ENCODE results near the gene APOL1. TPM values are rescaled to one million over a fixed set of nuclear protein-coding genes. Genes with fewer than 3 reads are reported as not detected.

APOL1 gene
- total and polyA plus RNA-seq, 2 of the 4 experiments (the other 2 are of a cell fraction) = 0.36 to 0.77 TPM

- H3K9me1 ChIP-seq (ENCODE audit: insufficient read depth, low read length) = peaks cover 6% of the 10 kb centered on the region; the same call in 1 of the 2 replicates
- H2BK15ac ChIP-seq (ENCODE audit: low read depth, low read length) = no peak overlapping the region
- H3K27me3 ChIP-seq (ENCODE audit: control insufficient read depth, insufficient read depth, low read length) = no peaks in the 10 kb centered on the region
- H3K4me1 ChIP-seq (ENCODE audit: control insufficient read depth, insufficient read depth, low read length) = peaks cover 3% of the 10 kb centered on the region; the same call in 1 of the 2 replicates
- no peak overlapping the region for H3K27ac ChIP-seq (ENCODE audit: insufficient read depth, low read length)
- dilution Hi-C loops (cut with HindIII; ENCODE audit: low sequenced_read_pairs, unreplicated experiment) = no loop called here
- BruUV-seq (replicated peaks) = no TSS peak
- H2BK120ac ChIP-seq (ENCODE audit: low read depth, low read length) = no peak overlapping the region
- H3K79me1 ChIP-seq (ENCODE audit: low read depth in 1 of 2, low read length in 2 of 2) = no peaks in the 10 kb centered on the region
- no peak overlapping the region for H2AFZ ChIP-seq (replicated peaks; ENCODE audit: low read length, poor library complexity)
- in situ Hi-C loops (cut with MboI; ENCODE audit: low sequenced_read_pairs) = no loop called here
- no peak overlapping the region for H2AK5ac ChIP-seq (ENCODE audit: low read depth, low read length)
- ATAC-seq (ENCODE audit: low read depth) (no peak), DNase-seq (no peak)
- TF ChIP-seq USF2 (IDR thresholded peaks at IDR 0.05; ENCODE audit: low read depth, low read length) (no peak), SMC3 (IDR thresholded peaks at IDR 0.05; ENCODE audit: low read depth, low read length) (no peak), CHD1 (IDR thresholded peaks at IDR 0.05; ENCODE audit: low read depth, low read length) (no peak), MXI1 (IDR thresholded peaks at IDR 0.05; ENCODE audit: borderline replicate concordance, low read depth, low read length) (no peak), RFX5 (IDR thresholded peaks at IDR 0.05; ENCODE audit: low read depth, low read length) (no peak), CTCF (conservative IDR thresholded peaks at IDR 0.05; ENCODE audit: low read depth, low read length) (no peak), ELK1 (IDR thresholded peaks at IDR 0.05; ENCODE audit: borderline replicate concordance, low read depth, low read length) (no peak), FOS (IDR thresholded peaks at IDR 0.05; ENCODE audit: low read depth, low read length) (no peak), CEBPB (IDR thresholded peaks at IDR 0.05; ENCODE audit: low read depth, low read length) (no peak), MAFK (IDR thresholded peaks at IDR 0.05; ENCODE audit: low read depth, low read length) (no peak)
- H3K56ac ChIP-seq (ENCODE audit: extremely low read depth, insufficient read depth, low read length) = no peak overlapping the region
- no peak overlapping the region for H3K4me2 ChIP-seq (ENCODE audit: low read depth, low read length)
- CTCF ChIA-PET = no interaction called here
- no peak overlapping the region for H2BK20ac ChIP-seq (ENCODE audit: low read depth, low read length)
- H4K5ac ChIP-seq (ENCODE audit: low read depth, low read length) = no peak overlapping the region
- intact Hi-C loops (cut with micrococcal nuclease) = no loop called here
- H3K14ac ChIP-seq (replicated peaks; ENCODE audit: low read depth, low read length) = no peak overlapping the region
- H3K9ac ChIP-seq (ENCODE audit: low read depth, low read length) = no peak overlapping the region
- no peak overlapping the region for H3K4ac ChIP-seq (ENCODE audit: low read depth, low read length)
- H3K4me3 ChIP-seq (ENCODE audit: insufficient read depth, low read depth, low read length) = no peak overlapping the region
- no peak overlapping the region for H4K8ac ChIP-seq (ENCODE audit: low read depth in 2 of 2, low read length in 2 of 2)
- no peak overlapping the region for H3K18ac ChIP-seq (ENCODE audit: low read depth, low read length)
- no peak overlapping the region for H4K91ac ChIP-seq (ENCODE audit: insufficient read depth, low read depth, low read length)
- H3K9me3 ChIP-seq (ENCODE audit: control insufficient read depth, insufficient read depth, low read length) = no peaks in the 10 kb centered on the region
- H4K20me1 ChIP-seq (ENCODE audit: insufficient read depth, low read length) = no peaks in the 10 kb centered on the region
- peaks cover 12% of the 10 kb centered on the region for H3K36me3 ChIP-seq (ENCODE audit: control insufficient read depth, insufficient read depth, low read length)
- WGBS, 2 experiments (ENCODE audit: extremely low coverage in 2 of 2, insufficient read length in 1 of 2) = no CpG with 5 or more reads among the region's 4 CpGs
- H2BK5ac ChIP-seq (ENCODE audit: low read depth, low read length, poor library complexity, severe bottlenecking) = no peak overlapping the region
- POLR2A ChIA-PET (ENCODE audit: unreplicated experiment) = no interaction called here
- no peak overlapping the region for H2AK9ac ChIP-seq (replicated peaks; ENCODE audit: low read depth, low read length, poor library complexity)
- no peak overlapping the region for H3K23ac ChIP-seq (ENCODE audit: low read depth, low read length)
These were observed 28.7 kb upstream of the APOL1 start for GRCh38 chr22:36224245-36224644.

All from IMR-90 (cell line).